ENCODE data around the gene CASD1. TPM values are rescaled to one million over a fixed set of nuclear protein-coding genes. Genes with fewer than 3 reads are reported as not detected.

Gene CASD1
- total and polyA plus RNA-seq, 10 of the 15 experiments (the other 5 are each of a cell fraction or from before 2014, with no cell fraction given) = 4.0 to 18.6 (median 10.7) TPM

- TF ChIP-seq MYB (IDR thresholded peaks at IDR 0.05; ENCODE audit: borderline replicate concordance, low read depth, low read length) (no peak), ZNF217 (IDR thresholded peaks at IDR 0.05) (no peak), EGR1 (IDR thresholded peaks at IDR 0.05; ENCODE audit: borderline replicate concordance in 1 of 2, low read depth in 2 of 2, low read length in 2 of 2) (no peak), MEF2B (IDR thresholded peaks at IDR 0.05; ENCODE audit: partially characterized antibody, poor library complexity, severe bottlenecking) (no peak)
- TF ChIP-seq, protein P1, sequence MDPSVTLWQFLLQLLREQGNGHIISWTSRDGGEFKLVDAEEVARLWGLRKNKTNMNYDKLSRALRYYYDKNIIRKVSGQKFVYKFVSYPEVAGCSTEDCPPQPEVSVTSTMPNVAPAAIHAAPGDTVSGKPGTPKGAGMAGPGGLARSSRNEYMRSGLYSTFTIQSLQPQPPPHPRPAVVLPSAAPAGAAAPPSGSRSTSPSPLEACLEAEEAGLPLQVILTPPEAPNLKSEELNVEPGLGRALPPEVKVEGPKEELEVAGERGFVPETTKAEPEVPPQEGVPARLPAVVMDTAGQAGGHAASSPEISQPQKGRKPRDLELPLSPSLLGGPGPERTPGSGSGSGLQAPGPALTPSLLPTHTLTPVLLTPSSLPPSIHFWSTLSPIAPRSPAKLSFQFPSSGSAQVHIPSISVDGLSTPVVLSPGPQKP (IDR thresholded peaks at IDR 0.05; ENCODE audit: low read depth, low read length) = 0 out of 2 replicates have a peak, but pooled peaks have one; percentile 11
Observed at GRCh38 chr7:94510582-94511496, 1.2 kb downstream of the CASD1 start (continued).

DNA sequence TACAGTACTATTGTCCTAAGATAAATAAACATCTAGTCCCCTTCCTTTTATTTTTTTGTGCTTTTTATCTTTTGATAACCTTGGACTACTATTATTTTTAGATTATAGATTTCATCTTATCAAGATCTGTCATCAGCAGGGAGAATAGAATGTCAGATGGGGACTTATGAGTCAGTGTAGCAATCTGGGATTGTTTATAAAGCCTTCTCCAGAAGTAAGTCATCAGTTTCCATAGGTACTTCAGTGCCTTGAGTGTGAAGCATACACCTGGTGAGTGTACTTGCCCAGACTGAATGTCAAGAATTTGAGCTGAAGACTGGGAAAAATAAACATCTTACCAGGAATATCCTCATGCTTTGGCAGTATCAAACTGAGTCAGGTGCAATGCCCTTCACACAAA is 2.1 kb downstream of the CASD1 start:
- ChIA-PET RAD21 (ENCODE audit: unreplicated experiment) (interaction anchor here (0.8 kb wide), 1 partner anchor 145 kb away, joined by 3 read pairs; no protein-coding TSS in a partner anchor), SMC1A (ENCODE audit: uncharacterized antibody, unreplicated experiment) (interaction anchor here (1.0 to 1.7 kb wide), 5 partner anchors 18 to 159 kb away, joined by 3 to 5 read pairs (median 3); no protein-coding TSS in a partner anchor), CTCF (interaction anchor here (2.2 kb wide), 1 partner anchor 144 kb away, joined by 4 read pairs; the partner anchor contains the start of gene SGCE), POLR2A (interaction anchor here (2.9 kb wide), 1 partner anchor 146 kb away, joined by 9 read pairs; no protein-coding TSS in a partner anchor)
- Histone ChIP-seq H3K4me2 (ENCODE audit: control insufficient read depth, insufficient read depth) (no peak overlapping the region), H3K4me1 (ENCODE audit: control insufficient read depth, insufficient read depth, low read length) (peaks cover 8% of the 10 kb centered on the region), H3K27me3 (replicated peaks in 1 of 2; ENCODE audit: control insufficient read depth in 2 of 2, insufficient read depth in 2 of 2, low read length in 1 of 2) (no peaks in the 10 kb centered on the region), H3K9ac (ENCODE audit: control insufficient read depth, insufficient read depth, low read length) (no peak overlapping the region), H2AFZ (ENCODE audit: control insufficient read depth, low read depth, low read length) (no peak overlapping the region), H4K20me1 (ENCODE audit: control insufficient read depth, insufficient read depth) (no peaks in the 10 kb centered on the region), H3K36me3 (ENCODE audit: control insufficient read depth in 2 of 2, insufficient read depth in 2 of 2, low read length in 1 of 2) (no peaks in the 10 kb centered on the region), H3K4me3 (peak overlapping the region; percentile 71), H3K27ac (ENCODE audit: control insufficient read depth, insufficient read depth) (no peak overlapping the region), H3K9me3 (replicated peaks; ENCODE audit: control insufficient read depth, insufficient read depth, low read length) (no peaks in the 10 kb centered on the region), H3K79me2 (ENCODE audit: control insufficient read depth, insufficient read depth, low read length) (peaks cover 33% of the 10 kb centered on the region)
- no peak for ATAC-seq
- BruUV-seq (replicated peaks) = no TSS peak
- DNase-seq (ENCODE audit: low read depth, low spot score) = no peak
- in situ Hi-C loops (cut with MboI) (no loop called here), intact Hi-C loops (cut with micrococcal nuclease; ENCODE audit: unreplicated experiment) (loop anchor here (5.0 kb wide), 2 partner anchors 146 to 991 kb away; partner anchors contain the start of gene SGCE)
- FAIRE-seq = no peak
- TF ChIP-seq SMAD5 (IDR thresholded peaks at IDR 0.05; ENCODE audit: low read depth) (no peak), STAT3 (IDR thresholded peaks at IDR 0.05; ENCODE audit: low read depth, low read length) (no peak), EGR1 (IDR thresholded peaks at IDR 0.05; ENCODE audit: borderline replicate concordance in 1 of 2, low read depth in 2 of 2, low read length in 2 of 2) (no peak)
- TF ChIP-seq, protein P2, sequence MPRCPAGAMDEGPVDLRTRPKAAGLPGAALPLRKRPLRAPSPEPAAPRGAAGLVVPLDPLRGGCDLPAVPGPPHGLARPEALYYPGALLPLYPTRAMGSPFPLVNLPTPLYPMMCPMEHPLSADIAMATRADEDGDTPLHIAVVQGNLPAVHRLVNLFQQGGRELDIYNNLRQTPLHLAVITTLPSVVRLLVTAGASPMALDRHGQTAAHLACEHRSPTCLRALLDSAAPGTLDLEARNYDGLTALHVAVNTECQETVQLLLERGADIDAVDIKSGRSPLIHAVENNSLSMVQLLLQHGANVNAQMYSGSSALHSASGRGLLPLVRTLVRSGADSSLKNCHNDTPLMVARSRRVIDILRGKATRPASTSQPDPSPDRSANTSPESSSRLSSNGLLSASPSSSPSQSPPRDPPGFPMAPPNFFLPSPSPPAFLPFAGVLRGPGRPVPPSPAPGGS (IDR thresholded peaks at IDR 0.05; ENCODE audit: borderline replicate concordance, insufficient read depth, low read depth, low read length, poor library complexity, severe bottlenecking) = no peak
- TF ChIP-seq, protein P3, sequence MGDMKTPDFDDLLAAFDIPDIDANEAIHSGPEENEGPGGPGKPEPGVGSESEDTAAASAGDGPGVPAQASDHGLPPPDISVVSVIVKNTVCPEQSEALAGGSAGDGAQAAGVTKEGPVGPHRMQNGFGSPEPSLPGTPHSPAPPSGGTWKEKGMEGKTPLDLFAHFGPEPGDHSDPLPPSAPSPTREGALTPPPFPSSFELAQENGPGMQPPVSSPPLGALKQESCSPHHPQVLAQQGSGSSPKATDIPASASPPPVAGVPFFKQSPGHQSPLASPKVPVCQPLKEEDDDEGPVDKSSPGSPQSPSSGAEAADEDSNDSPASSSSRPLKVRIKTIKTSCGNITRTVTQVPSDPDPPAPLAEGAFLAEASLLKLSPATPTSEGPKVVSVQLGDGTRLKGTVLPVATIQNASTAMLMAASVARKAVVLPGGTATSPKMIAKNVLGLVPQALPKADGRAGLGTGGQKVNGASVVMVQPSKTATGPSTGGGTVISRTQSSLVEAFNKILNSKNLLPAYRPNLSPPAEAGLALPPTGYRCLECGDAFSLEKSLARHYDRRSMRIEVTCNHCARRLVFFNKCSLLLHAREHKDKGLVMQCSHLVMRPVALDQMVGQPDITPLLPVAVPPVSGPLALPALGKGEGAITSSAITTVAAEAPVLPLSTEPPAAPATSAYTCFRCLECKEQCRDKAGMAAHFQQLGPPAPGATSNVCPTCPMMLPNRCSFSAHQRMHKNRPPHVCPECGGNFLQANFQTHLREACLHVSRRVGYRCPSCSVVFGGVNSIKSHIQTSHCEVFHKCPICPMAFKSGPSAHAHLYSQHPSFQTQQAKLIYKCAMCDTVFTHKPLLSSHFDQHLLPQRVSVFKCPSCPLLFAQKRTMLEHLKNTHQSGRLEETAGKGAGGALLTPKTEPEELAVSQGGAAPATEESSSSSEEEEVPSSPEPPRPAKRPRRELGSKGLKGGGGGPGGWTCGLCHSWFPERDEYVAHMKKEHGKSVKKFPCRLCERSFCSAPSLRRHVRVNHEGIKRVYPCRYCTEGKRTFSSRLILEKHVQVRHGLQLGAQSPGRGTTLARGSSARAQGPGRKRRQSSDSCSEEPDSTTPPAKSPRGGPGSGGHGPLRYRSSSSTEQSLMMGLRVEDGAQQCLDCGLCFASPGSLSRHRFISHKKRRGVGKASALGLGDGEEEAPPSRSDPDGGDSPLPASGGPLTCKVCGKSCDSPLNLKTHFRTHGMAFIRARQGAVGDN (IDR thresholded peaks at IDR 0.05) = no peak

All from GM12878 (cell line).